Caki2 (cell line): Measurements from ENCODE around the gene HOGA1. TPM values are rescaled to one million over a fixed set of nuclear protein-coding genes. Genes with fewer than 3 reads are reported as not detected.
"Not testable (repeated sequence)": the region's sequence is repeated elsewhere in the genome, so short reads cannot be mapped to it uniquely, and the experiment has no call there.

Source experiments
- DNase-seq: peaks from one replicate; pipeline ENCODE4 v3.0.0-alpha.2; 2015; ENCODE audit warnings: low read depth
- in situ Hi-C: cut with HindIII; loops from 2 replicates; pipeline ENCODE4 v1.10.0; 2016; ENCODE audit warnings: low sequenced_read_pairs, low pct_unique_long_range_greater_than_20kb, mixed read lengths
- total RNA-seq: library from RNA; depleted of rRNA; stranded (reverse); fragments of >200 nt; shearing (Covaris generic); gene quantifications from 2 replicates; pipeline ENCODE4 v1.2.3, GENCODE V29; 2014; ENCODE audit warnings: low replicate concordance

Gene HOGA1
- total RNA-seq, 1 experiment from 2014 or later, result 91.3 TPM

GRCh38 chr10:97573672-97574071 lies 10.5 kb upstream of the HOGA1 start:
- DNase-seq, result no peak
- in situ Hi-C loops, result no loop called here

- peak; percentile 99 for DNase-seq
- in situ Hi-C loops, result no loop called here
Observed at GRCh38 chr10:97574374-97575126, 9.6 kb upstream of the HOGA1 start.

GRCh38 chr10:97575127-97575668 lies 9.0 kb upstream of the HOGA1 start:
- in situ Hi-C loops, result no loop called here
- no peak for DNase-seq

- DNase-seq, in situ Hi-C loops: not testable (repeated sequence)
Observed at GRCh38 chr10:97576487-97576886, 7.7 kb upstream of the HOGA1 start.

GRCh38 chr10:97577701-97578100 lies 6.5 kb upstream of the HOGA1 start:
- in situ Hi-C loops, result no loop called here
- no peak for DNase-seq

GRCh38 chr10:97578171-97578844 lies 5.9 kb upstream of the HOGA1 start:
- DNase-seq, result no peak
- in situ Hi-C loops, result no loop called here

GRCh38 chr10:97580421-97581367 lies 3.5 kb upstream of the HOGA1 start:
- in situ Hi-C loops, result no loop called here
- DNase-seq, result no peak

- DNase-seq, result no peak
- in situ Hi-C loops, result no loop called here
Observed at GRCh38 chr10:97582169-97582568, 2.0 kb upstream of the HOGA1 start.

- in situ Hi-C loops, result no loop called here
- no peak for DNase-seq
Observed at GRCh38 chr10:97583476-97583875, 713 bp upstream of the HOGA1 start.

GRCh38 chr10:97584798-97585438 lies 729 bp downstream of the HOGA1 start:
- no peak for DNase-seq
- in situ Hi-C loops, result no loop called here

GRCh38 chr10:97585439-97585811 lies 1.2 kb downstream of the HOGA1 start:
- in situ Hi-C loops, result no loop called here
- DNase-seq, result no peak

- no peak for DNase-seq
- in situ Hi-C loops, result no loop called here
Observed at GRCh38 chr10:97587183-97587582, 3.0 kb downstream of the HOGA1 start.

GRCh38 chr10:97589479-97589878 lies 5.3 kb downstream of the HOGA1 start, which contains the start of gene C10orf62:
TSS of gene C10orf62 (plus strand) at chr10:97589721. CDS start at chr10:97589898, 177 bp downstream.
- DNase-seq, result no peak
- in situ Hi-C loops, result no loop called here

GRCh38 chr10:97590082-97590747 lies 6.0 kb downstream of the HOGA1 start:
- in situ Hi-C loops, result no loop called here
- no peak for DNase-seq

GRCh38 chr10:97590748-97591495 lies 6.7 kb downstream of the HOGA1 start:
- DNase-seq, result no peak
- in situ Hi-C loops, result no loop called here

GRCh38 chr10:97593421-97593820 lies 9.2 kb downstream of the HOGA1 start:
- in situ Hi-C loops, result no loop called here

More at GRCh38 chr10:97593421-97593820, 9.2 kb downstream of the HOGA1 start:
- DNase-seq, result no peak
